ENCODE results near the gene DAZL.
A peak's percentile ranks its signal among the peaks of the same experiment; 100 is the strongest.

The DAZL gene

GRCh38 chr3:16595778-16596177 is 9.4 kb downstream of the DAZL start:
- DNase-seq, result no peak

- peak in 1 of 2 donors; percentile 1 for DNase-seq
These were observed 15.2 kb downstream of the DAZL start for GRCh38 chr3:16589867-16590624.

- DNase-seq, result no peak
These were observed 16.1 kb downstream of the DAZL start for GRCh38 chr3:16589120-16589519.

- DNase-seq, result no peak
These were observed 17.6 kb downstream of the DAZL start for GRCh38 chr3:16587681-16588060.

DNA sequence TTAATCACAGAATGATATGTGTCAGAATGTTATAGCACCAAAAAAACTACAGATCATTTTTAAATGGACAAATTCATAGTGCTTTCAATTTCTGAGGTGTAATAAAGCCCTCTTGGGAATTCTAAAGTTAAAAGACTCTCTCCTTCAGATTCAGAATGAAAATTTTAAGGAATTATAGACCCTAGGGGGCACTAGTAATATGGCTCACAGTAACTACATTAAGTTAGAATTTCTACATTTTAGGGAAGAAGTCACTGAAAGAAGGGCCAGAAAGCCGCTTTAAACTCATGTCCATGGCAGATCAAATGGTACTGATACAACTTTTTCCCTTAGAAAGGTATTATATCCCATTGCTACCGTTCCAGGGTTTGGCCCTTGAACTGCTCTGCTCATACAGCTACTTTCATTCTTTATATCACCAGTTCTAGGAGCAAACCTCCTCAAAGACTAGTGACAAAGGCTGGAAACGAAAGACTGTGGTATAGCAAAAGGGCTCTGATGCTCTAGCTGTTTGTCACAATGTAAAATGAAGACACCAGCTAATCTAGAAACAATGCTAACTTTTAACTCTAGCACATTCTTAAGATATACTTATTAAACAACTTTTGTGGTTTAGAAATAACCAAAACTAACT is 18.1 kb downstream of the DAZL start:
- no peak for DNase-seq

GRCh38 chr3:16584880-16585279 is 20.3 kb downstream of the DAZL start:
- no peak for DNase-seq

DNA sequence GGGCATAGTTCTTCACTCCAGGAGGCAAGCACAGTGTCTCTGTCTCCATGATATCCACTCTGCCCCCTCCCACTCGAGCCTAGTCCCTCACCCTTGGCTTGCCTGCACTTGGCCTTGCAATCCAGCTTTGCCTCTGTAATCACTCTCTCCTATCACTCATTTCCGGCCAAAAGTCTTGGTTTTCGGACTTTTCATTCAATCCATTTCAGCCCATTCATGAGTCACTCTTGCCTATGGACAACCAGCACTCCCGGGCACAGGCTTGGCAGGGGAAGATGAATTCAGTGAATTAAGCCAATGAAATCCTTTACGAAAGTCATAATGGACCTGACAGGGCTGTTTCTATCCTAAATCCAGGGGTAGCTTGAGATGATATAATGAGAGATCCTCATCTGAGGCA is 21.7 kb downstream of the DAZL start:
- DNase-seq, result no peak

GRCh38 chr3:16570113-16570512 is 35.1 kb downstream of the DAZL start:
- DNase-seq, result no peak

DNA sequence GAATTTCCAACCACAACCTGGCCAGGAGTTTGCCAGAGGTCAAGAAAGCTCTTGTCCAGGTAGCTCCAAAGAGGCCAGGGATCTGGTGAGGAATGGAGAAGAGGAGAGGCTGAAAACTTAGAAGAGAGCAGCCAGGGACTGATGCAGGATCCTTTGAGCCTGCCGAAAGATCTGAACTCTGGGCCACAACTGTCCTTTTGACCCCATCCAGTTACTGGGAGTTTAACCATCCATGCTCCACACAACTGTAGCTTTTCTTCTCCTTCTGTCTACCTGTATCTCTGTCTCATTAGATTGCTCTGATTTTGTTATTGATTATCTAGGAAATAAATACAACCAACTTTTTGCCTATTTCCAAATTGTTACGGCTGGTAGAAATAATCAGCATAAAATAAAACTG is 36.7 kb downstream of the DAZL start:
- no peak for DNase-seq

GRCh38 chr3:16568115-16568514 is 37.1 kb downstream of the DAZL start:
- DNase-seq, result no peak

DNA sequence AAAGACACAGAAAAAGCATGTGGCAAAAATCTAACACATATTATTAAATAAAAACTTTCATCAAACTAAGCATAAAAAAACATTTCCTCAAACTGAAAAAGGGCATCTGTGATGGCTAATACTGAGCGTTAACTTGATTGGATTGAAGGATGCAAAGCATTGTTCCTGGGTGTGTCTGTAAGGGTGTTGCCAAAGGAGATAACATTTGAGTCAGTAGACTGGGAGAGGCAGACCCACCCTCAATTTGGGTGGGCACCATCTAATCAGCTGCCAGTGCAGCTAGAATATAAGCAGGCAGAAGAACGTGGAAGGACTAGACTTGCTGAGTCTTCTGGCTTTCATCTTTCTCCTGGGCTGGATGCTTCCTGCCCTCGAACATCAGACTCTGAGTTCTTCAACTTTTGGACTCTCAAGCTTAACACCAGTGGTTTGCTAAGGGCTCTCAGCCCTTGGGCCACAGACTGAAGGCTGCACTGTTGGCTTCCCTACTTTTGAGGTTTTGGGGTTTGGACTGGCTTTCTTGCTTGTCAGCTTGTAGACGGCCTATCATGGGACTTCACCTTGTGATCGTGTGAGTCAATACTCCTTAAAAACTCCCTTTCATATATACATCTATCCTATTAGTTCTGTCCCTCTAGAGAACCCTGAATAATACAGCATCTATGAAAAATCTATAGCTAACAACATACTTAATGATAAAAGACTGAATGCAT is 45.4 kb downstream of the DAZL start:
- no peak for DNase-seq

GRCh38 chr3:16554126-16554525 is 51.1 kb downstream of the DAZL start:
- DNase-seq, result no peak

GRCh38 chr3:16552757-16553156 is 52.5 kb downstream of the DAZL start:
- no peak for DNase-seq

DNA sequence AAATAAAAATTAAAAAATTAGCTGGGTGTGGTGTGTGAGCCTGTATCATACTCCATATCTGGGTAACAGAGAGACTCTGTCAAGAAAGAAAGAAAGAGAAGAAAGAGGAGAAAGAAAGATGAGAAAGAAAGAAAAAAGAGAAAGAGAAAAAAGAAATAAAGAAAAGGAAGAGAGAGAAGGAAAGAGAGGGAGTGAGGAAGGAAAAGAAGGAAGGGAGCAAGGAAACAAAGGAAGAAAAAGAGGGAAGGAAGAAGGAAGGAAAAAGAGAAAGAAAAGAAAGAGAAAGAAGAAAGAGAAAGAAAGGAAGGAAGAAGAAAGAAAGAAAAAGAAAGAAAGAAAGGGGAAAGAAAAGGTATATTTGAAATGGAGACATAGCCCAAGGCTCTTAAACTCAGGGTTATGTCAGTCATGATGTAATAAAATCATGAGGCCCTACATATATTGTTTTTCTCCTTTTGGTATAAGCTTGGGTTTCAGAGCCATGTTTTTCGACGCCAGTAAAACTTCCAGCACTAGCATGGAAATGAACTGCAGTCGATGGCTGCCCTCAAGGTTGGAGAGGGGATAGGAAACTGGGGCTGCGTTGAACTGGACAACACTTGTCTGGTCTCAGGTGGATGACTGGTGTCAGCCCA is 53.8 kb downstream of the DAZL start:
- DNase-seq, result no peak

DNA sequence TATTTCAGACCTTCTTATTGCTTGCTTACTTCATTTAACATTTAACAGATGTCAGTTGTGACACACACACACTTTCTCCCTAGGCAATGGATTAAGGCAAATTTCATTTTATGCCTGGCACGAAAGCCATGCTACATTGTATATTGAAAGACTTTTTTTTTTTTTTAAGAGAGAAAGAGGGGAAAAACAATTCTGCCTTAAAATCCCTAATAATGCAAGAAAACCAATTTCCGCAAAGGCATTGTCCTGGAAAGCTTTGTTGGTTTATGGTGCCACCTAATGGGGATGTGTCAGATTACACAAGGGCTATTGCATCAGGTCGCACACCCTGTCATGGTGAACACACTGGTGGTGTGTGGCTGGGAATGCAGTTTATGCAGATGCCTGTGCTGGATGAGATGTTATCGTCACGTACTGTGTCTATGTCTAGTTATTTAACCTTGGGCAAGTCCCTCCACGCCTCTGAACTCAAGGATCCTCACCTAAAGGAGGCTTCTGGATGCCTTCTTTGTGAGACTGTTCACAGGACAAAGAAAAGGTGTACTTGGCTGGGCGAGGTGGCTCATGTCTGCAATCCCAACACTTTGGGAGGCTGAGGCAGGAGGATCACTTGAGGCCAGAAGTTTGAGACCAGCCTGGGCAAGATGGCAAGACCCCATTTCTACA is 54.4 kb downstream of the DAZL start:
- peak; percentile 78 to 86 for DNase-seq

GRCh38 chr3:16550305-16550675 is 54.9 kb downstream of the DAZL start:
- DNase-seq, result no peak

DNA sequence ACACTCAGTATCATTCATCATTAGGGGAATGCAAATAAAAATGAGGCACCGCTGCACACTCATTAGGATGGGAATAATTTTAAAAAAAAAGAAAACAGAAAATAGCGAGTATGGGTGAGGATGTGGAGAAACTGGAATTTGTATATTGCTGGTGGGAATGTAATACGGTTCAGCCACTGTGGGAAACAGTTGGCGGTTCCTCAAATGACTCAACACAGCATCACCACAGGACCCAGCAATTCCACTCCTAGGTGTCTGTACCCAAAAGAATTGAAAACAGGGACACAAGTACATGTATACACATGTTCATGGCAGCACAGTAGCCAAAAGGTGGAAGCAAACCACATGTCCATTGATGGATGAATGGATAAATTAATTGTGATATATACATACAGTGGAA is 56.5 kb downstream of the DAZL start:
- no peak for DNase-seq

GRCh38 chr3:16547561-16548357 is 57.5 kb downstream of the DAZL start:
- DNase-seq, result no peak

DNA sequence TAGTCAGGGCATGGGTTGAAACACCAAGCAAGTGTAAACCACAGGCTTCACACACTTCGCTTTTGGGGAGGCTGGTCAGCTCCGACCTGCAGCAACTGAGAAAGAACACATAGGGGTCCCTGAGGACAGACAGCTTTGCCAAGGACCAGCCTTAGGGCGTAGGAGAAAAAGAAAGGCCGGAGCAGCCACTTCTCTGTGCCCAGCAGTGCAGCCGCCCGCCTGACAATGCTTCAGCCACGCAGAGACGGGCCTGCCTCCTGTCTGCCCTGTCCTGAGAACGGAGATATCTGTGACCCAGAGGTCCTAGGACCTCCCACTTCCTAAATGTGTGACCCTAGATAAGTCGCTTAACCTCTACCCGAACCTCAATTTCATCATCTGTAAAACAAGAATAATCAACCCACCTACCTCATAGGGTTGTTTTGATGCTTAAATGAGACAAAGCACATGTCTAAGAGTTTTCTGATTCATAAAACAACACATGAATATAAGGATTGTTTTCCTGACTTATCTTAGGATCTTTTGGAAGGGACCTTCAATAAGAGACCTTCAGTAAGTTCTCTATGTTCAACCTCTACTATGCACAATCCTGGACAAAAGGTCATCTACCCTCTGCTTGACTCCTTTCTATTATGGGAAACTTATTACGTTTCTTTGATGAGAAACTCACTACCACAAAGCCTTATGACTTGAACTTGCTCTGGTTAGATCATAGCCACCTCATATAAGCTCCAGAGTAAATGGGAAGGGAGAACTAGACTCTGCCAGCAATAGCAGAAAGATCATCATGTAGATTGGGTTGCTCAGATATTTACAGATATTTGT is 58.8 kb downstream of the DAZL start:
- DNase-seq, result no peak

GRCh38 chr3:16545413-16546185 is 59.6 kb downstream of the DAZL start:
- no peak for DNase-seq

All from CD4-positive, alpha-beta T cell treated with Interleukin-4 for 1 hour (primary cell).